DMS153 treated with DMSO at 0.1 percent for 48 hours (cell line): Measurements from ENCODE around the gene CKAP2.
"Not testable (repeated sequence)": the region's sequence is repeated elsewhere in the genome, so short reads cannot be mapped to it uniquely, and the experiment has no call there.

ENCODE experiments used
- DNase-seq: peaks from one replicate; lab custom pipeline; 2025; ENCODE audit not compliant: unreplicated experiment; lab: John Stamatoyannopoulos, UW

CKAP2 gene, protein sequence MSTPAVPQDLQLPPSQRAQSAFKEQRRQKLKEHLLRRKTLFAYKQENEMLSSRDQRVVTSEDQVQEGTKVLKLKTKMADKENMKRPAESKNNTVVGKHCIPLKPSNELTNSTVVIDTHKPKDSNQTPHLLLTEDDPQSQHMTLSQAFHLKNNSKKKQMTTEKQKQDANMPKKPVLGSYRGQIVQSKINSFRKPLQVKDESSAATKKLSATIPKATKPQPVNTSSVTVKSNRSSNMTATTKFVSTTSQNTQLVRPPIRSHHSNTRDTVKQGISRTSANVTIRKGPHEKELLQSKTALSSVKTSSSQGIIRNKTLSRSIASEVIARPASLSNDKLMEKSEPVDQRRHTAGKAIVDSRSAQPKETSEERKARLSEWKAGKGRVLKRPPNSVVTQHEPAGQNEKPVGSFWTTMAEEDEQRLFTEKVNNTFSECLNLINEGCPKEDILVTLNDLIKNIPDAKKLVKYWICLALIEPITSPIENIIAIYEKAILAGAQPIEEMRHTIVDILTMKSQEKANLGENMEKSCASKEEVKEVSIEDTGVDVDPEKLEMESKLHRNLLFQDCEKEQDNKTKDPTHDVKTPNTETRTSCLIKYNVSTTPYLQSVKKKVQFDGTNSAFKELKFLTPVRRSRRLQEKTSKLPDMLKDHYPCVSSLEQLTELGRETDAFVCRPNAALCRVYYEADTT

DNA sequence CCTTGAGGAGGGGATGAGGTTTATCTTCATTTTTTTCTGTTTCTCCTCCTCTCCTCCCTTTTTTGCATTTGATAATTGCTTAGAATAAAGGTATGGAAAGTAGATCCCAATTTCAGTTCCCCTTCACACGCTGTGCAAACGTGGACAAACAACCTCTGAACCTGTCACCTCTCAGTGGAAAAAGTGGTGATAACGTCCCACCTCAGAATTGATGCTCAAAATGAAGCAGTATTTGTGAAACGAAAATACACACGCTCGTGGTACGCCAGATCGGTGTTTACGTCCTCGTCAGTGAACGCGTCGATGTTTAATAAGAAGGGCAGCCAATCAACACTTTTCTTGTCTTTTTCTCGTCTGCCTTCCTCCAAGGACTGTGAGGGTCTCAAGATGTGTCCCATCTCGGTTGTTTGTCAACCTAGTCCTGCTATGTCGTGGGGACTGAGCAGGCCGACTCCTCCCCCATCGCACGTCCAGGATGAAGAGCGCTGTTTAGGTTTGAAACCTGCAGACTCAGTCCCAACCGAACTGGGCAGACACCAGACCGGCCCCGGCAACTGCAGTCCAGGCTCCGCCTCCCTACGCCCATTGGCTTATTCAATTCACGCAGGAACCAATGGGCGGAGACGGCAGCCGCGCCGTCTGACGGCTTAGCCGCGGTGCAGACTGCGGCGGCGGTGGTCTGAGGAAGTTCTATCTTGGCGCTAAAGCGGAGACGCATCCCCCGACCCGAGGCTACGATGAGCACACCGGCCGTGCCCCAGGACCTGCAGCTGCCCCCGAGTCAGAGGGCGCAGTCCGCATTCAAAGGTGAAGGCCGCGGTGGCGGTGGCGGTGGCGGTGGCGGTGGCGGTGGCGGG lies at the start of gene CKAP2:
Gene CKAP2 (plus strand): TSS at position 659 of the 857 bp plus-strand sequence. CDS start 79 bp downstream, at position 738.
- DNase-seq, result peak; percentile 85

DNA sequence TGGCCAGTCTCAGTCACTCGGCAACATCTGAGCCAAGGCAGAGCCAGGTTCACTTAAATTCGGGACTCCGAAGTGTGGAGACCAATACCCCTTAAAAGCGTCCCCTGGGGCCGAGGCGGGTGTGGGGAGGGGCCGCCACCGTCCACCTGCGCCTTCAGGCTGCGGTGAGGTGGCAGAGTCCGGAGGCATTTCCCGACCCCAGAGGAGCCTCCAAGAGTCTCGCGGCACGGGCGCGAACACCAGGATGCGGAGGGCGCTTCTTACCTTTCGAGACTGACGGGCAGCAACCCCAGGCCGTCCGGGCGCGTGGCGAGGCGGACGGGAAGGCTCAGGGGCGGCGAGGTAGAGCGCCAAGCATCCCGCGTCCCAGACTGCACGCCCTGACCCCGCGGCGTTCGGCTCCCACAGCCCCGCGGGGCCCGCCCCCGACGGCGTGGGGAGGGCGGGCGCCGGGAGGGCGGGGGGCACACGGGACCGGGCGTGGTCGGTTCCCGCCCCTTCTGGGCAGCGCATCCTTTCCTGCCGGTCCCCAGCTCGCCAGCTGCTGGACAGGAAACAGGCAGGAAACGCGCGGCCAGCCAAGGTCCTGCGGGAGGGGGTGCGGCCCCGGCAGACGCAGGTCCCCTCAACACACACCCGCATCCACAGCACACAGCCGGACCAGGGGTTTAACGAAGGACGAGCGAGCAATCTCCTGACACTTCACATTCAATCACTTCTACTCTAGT lies 49.3 kb upstream of the CKAP2 start, which contains the start of gene THSD1:
Gene THSD1 (minus strand): TSS at position 406 of the 728 bp plus-strand sequence. CDS start 3,572 bp downstream, outside the sequence.
- no peak for DNase-seq

DNA sequence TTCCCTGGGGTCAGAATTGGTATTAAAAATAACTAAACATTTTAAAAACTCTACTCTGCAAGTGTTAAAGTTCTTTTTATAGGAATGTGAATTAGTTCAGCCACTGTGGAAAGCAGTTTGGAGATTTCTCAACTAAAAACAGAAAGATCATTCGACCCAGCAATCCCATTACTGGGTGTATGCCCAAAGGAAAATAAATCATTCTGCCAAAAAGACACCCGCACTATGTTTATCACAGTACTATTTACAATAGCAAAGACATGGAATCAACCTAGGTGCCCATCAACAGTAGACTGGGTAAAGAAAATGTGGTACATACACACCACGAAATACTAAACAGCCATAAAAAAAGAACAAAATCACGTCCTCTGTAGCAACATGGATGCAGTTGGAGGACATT lies 48.6 kb upstream of the CKAP2 start:
- no peak for DNase-seq

DNA sequence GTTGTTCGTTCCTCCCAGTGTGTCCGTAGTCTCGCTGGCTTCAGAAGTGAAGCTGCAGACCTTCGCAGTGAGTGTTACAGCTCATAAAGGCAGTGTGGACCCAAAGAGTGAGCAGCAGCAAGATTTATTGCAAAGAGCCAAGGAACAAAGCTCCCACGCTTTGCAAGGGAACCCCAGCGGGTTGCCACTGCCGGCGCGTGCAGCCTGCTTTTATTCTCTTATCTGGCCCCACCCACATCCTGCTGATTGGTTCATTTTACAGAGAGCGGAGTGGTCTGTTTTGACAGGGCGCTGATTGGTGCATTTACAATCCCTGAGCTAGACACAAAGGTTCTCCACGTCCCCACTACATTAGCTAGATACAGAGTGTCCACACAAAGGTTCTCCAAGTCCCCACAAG lies 47.8 kb upstream of the CKAP2 start:
- DNase-seq, result not testable (repeated sequence)

DNA sequence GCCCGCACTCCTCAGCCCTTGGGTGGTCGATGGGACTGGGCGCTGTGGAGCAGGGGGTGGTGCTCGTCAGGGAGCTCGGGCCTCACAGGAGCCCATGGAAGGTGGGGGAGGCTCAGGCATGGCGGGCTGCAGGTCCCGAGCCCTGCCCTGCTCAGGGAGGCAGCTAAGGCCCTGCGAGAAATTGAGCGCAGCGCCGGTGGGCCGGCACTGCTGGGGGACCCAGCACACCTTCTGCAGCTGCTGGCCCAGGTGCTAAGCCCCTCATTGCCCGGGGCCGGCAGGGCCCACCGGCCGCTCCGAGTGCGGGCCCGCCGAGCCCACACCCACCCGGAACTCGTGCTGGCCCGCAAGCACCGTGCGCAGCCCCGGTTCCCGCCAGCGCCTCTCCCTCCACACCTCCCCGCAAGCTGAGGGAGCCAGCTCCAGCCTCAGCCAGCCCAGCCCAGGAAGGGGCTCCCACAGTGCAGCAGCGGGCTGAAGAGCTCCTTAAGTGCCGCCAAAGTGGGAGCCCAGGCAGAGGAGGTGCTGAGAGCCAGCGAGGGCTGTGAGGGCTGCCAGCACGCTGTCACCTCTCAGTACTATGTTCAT lies 47.1 kb upstream of the CKAP2 start:
- DNase-seq, result not testable (repeated sequence)

DNA sequence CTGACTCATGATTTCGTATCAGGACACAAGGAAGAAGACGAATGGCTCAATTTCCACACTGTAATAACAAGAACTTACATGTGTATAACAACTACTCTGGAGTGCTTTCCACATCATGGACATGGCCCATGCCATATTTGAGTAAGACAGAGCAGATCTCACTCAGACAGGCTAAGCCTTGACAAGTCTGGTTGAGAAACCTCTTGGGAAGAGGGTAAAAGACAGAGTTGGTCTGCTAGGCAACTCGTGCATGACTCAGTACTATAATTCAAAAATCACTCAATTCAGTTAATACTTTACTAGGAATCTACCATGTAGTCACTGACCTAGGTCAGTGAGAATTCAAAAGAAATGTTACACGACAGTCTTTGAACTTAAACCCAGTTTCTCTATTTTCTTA lies 43.6 kb upstream of the CKAP2 start:
- DNase-seq, result no peak

DNA sequence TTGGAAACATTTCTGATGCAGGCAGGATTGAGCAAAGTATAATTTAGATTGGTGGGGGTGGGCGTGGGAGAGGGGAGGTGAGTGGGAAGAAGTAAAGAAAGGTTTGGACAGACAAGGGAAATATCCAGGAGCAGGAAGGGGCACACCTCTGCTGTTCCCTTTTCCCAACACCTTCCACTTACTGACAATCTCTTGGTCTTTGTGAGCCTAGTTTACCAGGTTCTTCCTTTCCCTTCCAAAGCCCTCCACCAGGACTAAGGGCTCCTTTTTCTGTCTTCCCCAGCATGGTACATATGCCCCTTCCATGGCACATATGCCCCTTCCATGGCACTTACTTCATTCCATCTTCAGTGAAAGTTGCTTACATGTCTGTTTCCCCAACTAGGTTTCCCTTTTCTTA lies 43.1 kb upstream of the CKAP2 start:
- no peak for DNase-seq

DNA sequence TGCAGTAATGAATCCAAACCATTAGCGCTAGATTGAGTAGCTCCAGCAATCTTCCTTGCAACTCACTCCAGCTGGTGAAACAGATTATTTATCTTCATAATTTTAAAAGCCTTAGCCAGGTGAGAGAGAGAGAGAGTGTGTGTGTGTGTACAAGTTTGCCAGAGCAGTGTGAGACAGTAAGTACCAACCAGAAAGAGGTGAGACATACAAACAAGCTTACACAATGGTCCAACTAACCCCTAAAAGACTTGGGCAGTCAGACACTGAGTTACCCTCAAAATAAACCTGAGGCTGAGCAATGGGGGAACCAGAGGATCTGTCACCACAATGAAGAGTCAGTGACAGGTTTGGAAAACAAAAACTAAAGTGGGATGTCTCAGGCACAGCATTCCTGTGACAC lies 41.2 kb upstream of the CKAP2 start:
- DNase-seq, result no peak

DNA sequence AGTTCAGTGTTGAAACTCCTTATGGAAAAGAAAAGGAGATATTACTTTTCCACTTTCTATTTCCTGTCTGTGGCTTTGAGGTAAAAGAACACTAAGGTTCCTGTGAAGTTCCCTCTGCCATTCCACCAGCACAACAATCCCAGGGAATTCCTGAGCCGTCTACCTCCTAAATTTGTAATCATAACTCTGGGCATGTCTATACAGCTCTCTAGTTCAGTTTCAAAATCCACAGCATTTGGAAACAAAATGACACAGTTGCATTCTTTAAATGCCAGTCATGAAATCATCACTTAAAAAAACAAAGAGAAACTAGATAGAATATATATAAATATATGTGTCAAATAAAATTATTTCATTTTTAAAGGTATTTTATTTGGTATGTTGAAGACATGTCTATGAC lies 40.3 kb upstream of the CKAP2 start:
- DNase-seq, result no peak

DNA sequence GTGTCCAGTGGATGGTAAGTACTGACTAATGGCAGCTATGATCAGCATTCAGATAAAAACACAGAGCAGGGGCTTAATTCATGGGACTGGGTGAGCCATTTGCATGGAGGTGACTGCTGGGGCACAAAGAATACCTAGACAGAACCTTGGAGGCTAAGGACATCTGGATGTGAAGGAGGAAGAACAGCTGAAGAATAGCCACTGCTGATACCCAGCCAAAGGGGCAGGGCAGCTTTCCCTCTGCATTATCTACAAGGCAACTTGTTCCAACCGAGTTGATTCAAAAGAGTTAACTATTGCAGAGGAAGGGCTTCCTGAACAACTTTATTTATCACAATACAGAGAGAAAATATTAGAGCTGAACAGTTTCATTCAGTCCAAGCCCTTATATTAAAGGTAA lies 36.2 kb upstream of the CKAP2 start:
- no peak for DNase-seq

DNA sequence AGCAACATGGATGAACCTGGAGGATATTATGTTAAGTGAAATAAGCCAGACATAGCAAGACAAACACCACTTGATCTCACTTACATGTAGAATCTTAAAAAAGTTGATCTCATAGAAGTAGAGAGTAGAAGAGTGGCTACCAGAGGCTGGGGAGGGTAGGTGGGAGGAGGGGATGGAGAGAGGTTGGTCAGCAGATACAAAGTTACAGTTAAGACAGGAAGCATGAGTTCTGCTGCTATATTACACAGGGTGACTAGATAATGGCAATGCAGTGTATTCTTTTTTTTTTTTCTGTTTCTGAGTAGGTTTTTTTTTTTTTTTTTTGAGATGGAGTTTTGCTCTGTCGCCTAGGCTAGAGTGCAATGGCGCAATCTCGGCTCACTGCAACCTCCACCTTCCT lies 34.1 kb upstream of the CKAP2 start:
- DNase-seq, result no peak

DNA sequence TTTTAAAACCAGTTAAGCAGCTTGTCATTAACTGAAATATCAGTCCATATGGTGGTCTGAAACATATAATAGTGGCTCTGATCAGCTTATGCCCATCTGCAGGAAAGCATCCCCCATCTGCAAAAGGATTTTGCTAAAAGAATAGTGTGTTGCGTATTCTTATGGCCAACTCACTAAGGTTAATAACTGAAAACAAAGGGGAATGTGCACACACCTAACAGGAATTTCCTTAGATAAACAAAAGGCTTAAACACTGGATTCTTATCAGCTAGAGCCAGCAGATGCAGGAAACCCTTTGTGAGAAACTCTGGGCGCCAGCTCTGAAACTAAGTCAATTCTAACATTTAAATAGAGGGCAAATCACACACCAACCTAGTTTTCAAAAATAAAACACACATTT lies 27.0 kb upstream of the CKAP2 start:
- no peak for DNase-seq

DNA sequence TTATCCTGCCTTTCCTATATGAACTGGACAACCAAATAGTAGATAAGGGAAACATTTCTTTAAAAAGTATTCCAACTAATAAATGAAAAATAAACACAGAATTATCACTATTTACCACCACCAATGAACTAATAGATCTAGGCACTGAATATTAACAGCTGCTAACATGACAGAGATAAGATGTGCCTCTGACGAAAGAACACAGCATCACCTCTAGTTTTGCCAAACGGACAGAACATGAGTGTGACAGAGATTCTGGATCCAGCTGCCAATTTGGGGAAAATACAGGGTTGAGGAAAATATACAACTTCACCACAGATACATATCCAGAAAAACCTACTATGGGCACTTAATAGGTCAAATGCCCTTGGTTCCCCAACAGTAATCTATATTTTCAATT lies 22.8 kb upstream of the CKAP2 start:
- no peak for DNase-seq

DNA sequence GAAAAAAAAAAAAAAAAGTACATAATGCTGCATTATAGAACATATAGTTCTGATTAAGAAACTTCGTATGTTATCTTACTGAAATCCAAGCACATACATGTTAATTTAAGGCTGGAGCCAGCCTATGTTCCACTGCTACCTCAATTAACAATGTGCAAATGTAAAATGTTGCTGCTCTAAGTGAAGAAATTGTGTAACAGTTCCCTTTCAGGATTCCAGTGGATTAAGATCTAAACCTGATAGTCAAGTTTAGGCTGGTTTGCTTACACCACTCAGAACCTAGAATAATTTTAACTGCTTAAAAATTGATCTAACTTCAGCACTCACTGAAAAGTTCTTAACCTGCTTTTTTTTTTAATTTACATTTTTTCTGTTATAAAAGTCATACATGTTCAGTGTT lies 9.0 kb upstream of the CKAP2 start:
- no peak for DNase-seq

DNA sequence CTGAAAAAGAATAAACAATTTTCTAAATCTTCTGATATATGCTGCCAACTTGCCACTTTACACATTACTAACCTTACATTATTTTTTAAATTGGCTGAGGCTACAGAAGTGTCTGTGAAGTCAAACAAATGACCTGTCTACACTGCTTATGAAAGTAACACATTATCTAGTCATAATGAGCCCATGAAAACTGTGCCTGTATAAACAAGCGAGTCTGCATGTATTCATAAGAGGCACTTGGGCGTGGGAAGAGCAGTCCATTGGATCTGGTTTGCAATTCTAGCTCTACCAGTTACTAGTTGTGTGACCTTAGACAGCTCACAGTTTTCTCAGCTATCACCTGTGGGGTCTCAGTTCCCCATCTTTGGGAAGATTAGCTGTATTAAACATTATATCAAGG lies 7.9 kb upstream of the CKAP2 start:
- no peak for DNase-seq

DNA sequence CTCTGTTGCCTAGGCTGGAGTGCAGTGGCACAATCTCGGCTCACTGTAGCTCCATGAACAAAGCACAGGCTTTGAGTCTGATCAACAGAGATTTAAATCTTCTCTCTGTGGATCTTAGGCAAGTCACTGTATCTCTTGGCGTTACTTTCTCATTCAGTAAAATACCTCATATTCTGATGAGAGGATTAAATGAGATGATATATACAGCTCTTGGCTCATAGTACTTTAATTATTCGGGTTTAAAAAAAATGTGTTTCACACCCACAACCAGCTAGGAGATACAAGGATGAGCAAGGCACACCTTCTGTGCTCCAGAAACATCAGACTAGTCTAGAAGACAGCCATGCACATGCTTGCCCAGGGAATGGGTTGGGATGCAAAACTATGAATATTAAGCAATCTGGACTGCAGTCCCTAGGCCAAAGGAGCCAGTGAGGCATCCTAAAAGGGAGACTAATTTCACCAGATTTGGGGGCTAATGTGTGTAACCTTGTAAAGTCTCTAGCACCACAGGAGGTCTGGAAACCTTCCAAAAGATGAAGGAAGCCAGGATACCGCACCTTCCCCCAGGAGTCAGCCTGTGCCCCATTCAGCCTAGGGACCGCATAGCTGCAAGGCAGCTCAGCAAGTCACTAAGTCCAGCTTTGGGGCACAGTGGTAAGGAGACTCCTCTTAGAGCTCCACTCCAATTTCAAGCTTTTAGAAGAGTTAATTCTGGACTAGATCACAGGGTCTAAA lies 7.3 kb upstream of the CKAP2 start:
- DNase-seq, result no peak

DNA sequence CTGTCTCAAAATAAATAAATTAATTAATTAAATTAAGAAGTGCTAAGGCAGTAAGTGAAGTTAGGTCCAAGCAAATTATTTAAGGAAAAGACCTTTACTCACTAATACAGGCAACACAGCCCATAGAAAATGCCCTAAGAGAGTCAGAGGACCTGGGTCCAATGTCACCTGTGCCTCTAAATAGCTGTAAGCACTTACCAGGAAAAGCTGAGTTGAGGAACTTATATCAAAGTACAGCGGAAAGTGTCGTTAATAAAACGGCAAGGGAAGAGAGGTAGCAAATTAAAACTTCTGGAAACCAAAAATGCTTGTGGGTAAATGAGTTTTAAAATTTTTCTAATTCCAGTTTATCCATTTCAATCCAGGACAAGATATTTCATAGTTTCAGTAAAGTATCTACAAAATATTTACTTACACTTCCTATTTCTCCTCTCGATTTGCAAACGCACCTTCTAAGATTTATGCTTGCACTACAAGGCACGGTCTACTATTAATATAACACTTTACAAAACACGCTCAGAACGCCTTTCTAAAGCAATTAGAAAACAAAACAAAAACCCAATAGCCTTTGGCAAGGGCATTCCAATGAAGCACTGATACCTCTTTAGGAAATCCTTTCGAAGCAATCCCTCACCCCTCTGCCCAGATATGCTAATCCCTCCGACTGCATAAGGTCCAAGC lies 5.8 kb upstream of the CKAP2 start:
- DNase-seq, result no peak

DNA sequence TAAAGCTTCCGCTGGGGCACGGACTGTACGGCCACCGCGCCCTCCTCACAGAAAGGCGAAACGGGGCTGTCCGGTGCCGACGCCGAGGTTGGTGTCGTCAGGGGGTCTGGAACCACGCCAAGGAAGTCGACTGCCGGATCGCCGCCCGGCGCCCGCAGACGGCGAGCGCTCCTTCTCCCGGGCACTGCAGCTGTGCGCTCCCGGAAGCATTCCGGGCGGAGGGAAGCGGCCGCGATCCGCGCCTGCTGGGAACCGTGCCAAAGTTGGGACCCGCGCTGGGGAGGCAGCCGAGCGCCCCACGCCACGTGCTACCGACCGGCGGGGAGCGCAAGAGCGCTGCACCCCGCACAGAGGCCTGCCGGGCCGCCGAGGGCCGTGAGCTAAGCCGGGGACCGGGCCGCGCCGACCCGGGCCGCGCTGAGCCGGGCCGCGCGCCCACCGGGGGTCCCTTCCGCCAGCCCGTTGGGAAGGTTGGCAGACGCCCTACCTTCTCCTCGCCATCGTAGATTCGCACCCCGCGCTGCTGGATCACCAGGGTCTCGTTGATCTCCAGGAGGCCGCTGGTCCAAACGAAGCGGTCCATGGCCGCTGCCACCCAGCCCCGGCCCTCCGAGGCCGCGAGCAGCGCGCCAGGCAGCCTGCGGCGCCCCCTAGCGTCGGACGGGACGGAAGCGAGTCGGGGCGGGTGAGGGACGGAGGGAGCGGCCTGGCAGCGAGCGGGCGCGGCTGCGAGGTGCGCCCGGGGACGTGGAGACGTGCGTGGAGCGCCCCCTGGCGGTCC lies 5.1 kb upstream of the CKAP2 start, which contains the start of gene VPS36:
Gene VPS36 (minus strand): TSS at position 623 of the 781 bp plus-strand sequence. CDS start 40 bp downstream, at position 583.
- DNase-seq, result peak; percentile 94
